Measurements from ENCODE around the gene SLC29A2. TPM values are rescaled to one million over a fixed set of nuclear protein-coding genes. Genes with fewer than 3 reads are reported as not detected.

SLC29A2 gene
- total RNA-seq, 6 experiments from 2014 or later = not detected

- no peak overlapping the region for H3K27ac Mint-ChIP-seq
- no peak for TF ChIP-seq CTCF (IDR thresholded peaks at IDR 0.05)
- no peaks in the 10 kb centered on the region for H3K36me3 Mint-ChIP-seq (ENCODE audit: low read depth)
- no peak for DNase-seq
- H3K9me3 Mint-ChIP-seq = no peaks in the 10 kb centered on the region
- H3K4me3 Mint-ChIP-seq = no peak overlapping the region
- H3K4me1 Mint-ChIP-seq (ENCODE audit: low read depth) = peaks cover 15% of the 10 kb centered on the region
- H3K27me3 Mint-ChIP-seq (ENCODE audit: insufficient read depth) = peaks cover 32% of the 10 kb centered on the region
Observed at GRCh38 chr11:66373265-66373664, 1.7 kb upstream of the SLC29A2 start.

GRCh38 chr11:66369073-66369894, 2.3 kb downstream of the SLC29A2 start:
- TF ChIP-seq CTCF (IDR thresholded peaks at IDR 0.05) = no peak
- DNase-seq = no peak
- peaks cover 38% of the 10 kb centered on the region for H3K27me3 Mint-ChIP-seq (ENCODE audit: insufficient read depth)
- H3K9me3 Mint-ChIP-seq = no peaks in the 10 kb centered on the region
- H3K4me3 Mint-ChIP-seq = no peak overlapping the region
- peaks cover 15% of the 10 kb centered on the region for H3K4me1 Mint-ChIP-seq (ENCODE audit: low read depth)
- no peaks in the 10 kb centered on the region for H3K36me3 Mint-ChIP-seq (ENCODE audit: low read depth)
- H3K27ac Mint-ChIP-seq = no peak overlapping the region

GRCh38 chr11:66368484-66368883, 3.1 kb downstream of the SLC29A2 start:
- DNase-seq = no peak
- H3K4me1 Mint-ChIP-seq (ENCODE audit: low read depth) = peaks cover 15% of the 10 kb centered on the region
- peaks cover 38% of the 10 kb centered on the region for H3K27me3 Mint-ChIP-seq (ENCODE audit: insufficient read depth)
- H3K4me3 Mint-ChIP-seq = no peak overlapping the region
- no peak for TF ChIP-seq CTCF (IDR thresholded peaks at IDR 0.05)
- H3K36me3 Mint-ChIP-seq (ENCODE audit: low read depth) = no peaks in the 10 kb centered on the region
- no peak overlapping the region for H3K27ac Mint-ChIP-seq
- H3K9me3 Mint-ChIP-seq = no peaks in the 10 kb centered on the region

GRCh38 chr11:66367561-66368312, 3.8 kb downstream of the SLC29A2 start:
- H3K27me3 Mint-ChIP-seq (ENCODE audit: insufficient read depth) = peaks cover 32% of the 10 kb centered on the region
- H3K4me3 Mint-ChIP-seq = no peak overlapping the region
- H3K27ac Mint-ChIP-seq = no peak overlapping the region

More at GRCh38 chr11:66367561-66368312, 3.8 kb downstream of the SLC29A2 start:
- DNase-seq = no peak
- Mint-ChIP-seq H3K36me3 (ENCODE audit: low read depth) (no peaks in the 10 kb centered on the region), H3K4me1 (ENCODE audit: low read depth) (peaks cover 15% of the 10 kb centered on the region), H3K9me3 (no peaks in the 10 kb centered on the region)
- no peak for TF ChIP-seq CTCF (IDR thresholded peaks at IDR 0.05)
